DND-41 (cell line): ENCODE measurements around the gene PPP6R1.

ENCODE experiments used
- ATAC-seq: fragments of 200-7000 bp; cut with Tn5 transposase; 3 replicates; pipeline ENCODE4 v1.9.1; 2021; ENCODE audit warnings: low read depth; ENCODE audit not compliant: insufficient read depth
- DNase-seq: peaks from one replicate; pipeline ENCODE4 v3.0.0-alpha.2; 2020
- H2AFZ ChIP-seq: 2 replicates; pipeline ENCODE4 v1.6.0; 2012; ENCODE audit warnings: low read depth, low read length
- H3K27ac ChIP-seq: 2 replicates; pipeline ENCODE4 v1.5.1; 2012; ENCODE audit warnings: low read length, inconsistent platforms
- H3K27me3 ChIP-seq: fragments of 200-600 bp; sonication (generic); 2 replicates; pipeline ENCODE4 v1.6.0; 2012; ENCODE audit warnings: low read length, mild to moderate bottlenecking, inconsistent platforms; ENCODE audit not compliant: insufficient read depth, poor library complexity
- H3K36me3 ChIP-seq: 2 replicates; pipeline ENCODE4 v1.5.1; 2012; ENCODE audit warnings: low read length, inconsistent platforms; ENCODE audit not compliant: insufficient read depth
- H3K4me1 ChIP-seq: 2 replicates; pipeline ENCODE4 v1.5.1; 2012; ENCODE audit warnings: mild to moderate bottlenecking, low read length; ENCODE audit not compliant: insufficient read depth
- H3K4me2 ChIP-seq: 2 replicates; pipeline ENCODE4 v1.6.0; 2012; ENCODE audit warnings: mild to moderate bottlenecking, moderate library complexity, low read length, inconsistent platforms; ENCODE audit not compliant: insufficient read depth
- H3K4me3 ChIP-seq, 2 experiments: fragments of 200-600 bp in 1 of 2; shearing (Covaris generic) in 1 of 2; 2 replicates each; pipeline ENCODE4 v1.5.1; 2012 to 2016; ENCODE audit warnings: inconsistent platforms in 2 of 2, low read length in 2 of 2, mild to moderate bottlenecking in 2 of 2, low read depth in 1 of 2, moderate library complexity in 1 of 2
- H3K79me2 ChIP-seq: 2 replicates; pipeline ENCODE4 v1.6.0; 2012; ENCODE audit warnings: low read length, inconsistent platforms; ENCODE audit not compliant: insufficient read depth
- H3K9ac ChIP-seq: 2 replicates; pipeline ENCODE4 v1.6.0; 2012; ENCODE audit warnings: low read depth, mild to moderate bottlenecking, inconsistent platforms, low read length, moderate library complexity
- H3K9me3 ChIP-seq: 2 replicates; pipeline ENCODE4 v1.5.1; 2012; ENCODE audit warnings: low read length, moderate library complexity, mild to moderate bottlenecking, inconsistent platforms; ENCODE audit not compliant: insufficient read depth, severe bottlenecking
- H4K20me1 ChIP-seq: 2 replicates; pipeline ENCODE4 v1.6.0; 2012; ENCODE audit warnings: low read length; ENCODE audit not compliant: insufficient read depth
- EZH2 ChIP-seq: IDR thresholded peaks from 3 replicates; pipeline ENCODE4 v1.6.1; 2012; ENCODE audit warnings: borderline replicate concordance, low read depth, mild to moderate bottlenecking, moderate library complexity, low read length, inconsistent platforms; ENCODE audit not compliant: severe bottlenecking
- TF ChIP-seq, protein P1 (sequence below): IDR thresholded peaks from 2 replicates; pipeline ENCODE4 v1.5.1; 2012; ENCODE audit warnings: borderline replicate concordance, low read length, moderate library complexity, mild to moderate bottlenecking; ENCODE audit not compliant: poor library complexity, severe bottlenecking; ENCODE audit errors: extremely low read depth

Gene PPP6R1

DNA sequence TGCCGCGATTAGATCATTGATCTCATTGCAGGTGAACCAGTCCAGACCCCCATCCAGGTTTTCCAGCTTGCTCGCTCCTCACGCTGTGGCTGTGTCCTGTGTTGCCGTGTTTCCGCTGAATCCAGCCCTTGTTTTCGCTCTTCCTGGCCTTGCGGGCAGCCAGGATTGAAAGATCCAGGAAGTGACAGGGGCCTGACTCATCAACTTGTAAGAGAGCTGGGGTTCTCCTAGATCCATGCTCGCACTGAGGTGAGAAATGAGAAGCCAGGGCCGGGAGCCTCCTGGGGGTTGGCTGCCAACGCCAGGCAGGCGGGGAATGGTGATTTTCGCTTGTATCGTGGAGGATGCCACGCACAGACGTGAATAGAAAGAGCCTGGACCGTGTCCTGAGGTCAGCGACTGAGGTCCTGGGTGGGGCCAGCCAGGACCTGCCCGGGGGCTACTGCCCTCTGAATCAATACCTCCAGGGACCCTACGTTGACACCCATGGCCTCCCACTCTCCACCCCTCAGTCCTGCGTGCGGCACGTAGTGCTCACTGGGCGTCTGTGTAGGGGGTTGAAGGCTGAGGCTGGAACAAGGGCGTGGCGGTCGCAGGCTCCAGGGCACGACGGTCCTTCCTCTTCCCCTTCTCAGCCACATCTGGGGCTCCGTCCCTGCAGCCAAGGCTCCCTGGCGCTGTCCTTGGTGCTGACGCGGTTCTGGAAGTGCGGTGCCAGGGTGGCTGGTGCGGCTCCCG lies 42.2 kb downstream of the PPP6R1 start:
- Histone ChIP-seq H3K27me3 (no peaks in the 10 kb centered on the region), H3K9ac (no peak overlapping the region), H4K20me1 (0 out of 2 replicates have a peak, but pooled peaks cover 8% of the 10 kb centered on the region), H3K4me1 (no peaks in the 10 kb centered on the region), H3K9me3 (peaks cover 5% of the 10 kb centered on the region), H2AFZ (no peak overlapping the region), H3K27ac (no peak overlapping the region), H3K79me2 (no peaks in the 10 kb centered on the region), H3K36me3 (no peaks in the 10 kb centered on the region), H3K4me2 (peak overlapping the region; percentile 16; the same call in 1 of the 2 replicates), H3K4me3 (no peak overlapping the region)
- peak; percentile 73 for DNase-seq
- TF ChIP-seq, protein P1, sequence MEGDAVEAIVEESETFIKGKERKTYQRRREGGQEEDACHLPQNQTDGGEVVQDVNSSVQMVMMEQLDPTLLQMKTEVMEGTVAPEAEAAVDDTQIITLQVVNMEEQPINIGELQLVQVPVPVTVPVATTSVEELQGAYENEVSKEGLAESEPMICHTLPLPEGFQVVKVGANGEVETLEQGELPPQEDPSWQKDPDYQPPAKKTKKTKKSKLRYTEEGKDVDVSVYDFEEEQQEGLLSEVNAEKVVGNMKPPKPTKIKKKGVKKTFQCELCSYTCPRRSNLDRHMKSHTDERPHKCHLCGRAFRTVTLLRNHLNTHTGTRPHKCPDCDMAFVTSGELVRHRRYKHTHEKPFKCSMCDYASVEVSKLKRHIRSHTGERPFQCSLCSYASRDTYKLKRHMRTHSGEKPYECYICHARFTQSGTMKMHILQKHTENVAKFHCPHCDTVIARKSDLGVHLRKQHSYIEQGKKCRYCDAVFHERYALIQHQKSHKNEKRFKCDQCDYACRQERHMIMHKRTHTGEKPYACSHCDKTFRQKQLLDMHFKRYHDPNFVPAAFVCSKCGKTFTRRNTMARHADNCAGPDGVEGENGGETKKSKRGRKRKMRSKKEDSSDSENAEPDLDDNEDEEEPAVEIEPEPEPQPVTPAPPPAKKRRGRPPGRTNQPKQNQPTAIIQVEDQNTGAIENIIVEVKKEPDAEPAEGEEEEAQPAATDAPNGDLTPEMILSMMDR = no peak
- no peak for TF ChIP-seq EZH2
- peak; percentile 85 for ATAC-seq

DNA sequence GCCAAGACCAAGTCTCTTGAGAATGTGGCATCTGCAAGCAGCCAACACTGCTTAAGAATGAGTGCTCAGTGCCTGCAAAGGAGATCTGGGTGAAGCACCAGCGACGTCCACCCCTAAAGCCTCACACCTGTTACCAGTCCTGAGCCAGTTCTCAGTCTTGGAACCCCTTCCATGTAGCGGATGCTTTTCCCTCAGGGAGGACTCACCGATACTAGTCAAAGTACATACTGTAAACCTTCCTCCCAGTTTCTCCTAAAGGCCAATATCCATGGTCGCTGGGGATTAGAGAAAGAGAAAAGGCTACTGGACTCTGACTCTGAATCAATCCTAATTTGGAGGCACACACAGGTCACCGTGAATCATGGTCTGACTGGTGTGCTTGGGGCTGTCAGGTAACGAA lies 45.3 kb downstream of the PPP6R1 start:
- Histone ChIP-seq H3K4me3 (no peak overlapping the region), H3K9ac (no peak overlapping the region), H3K36me3 (no peaks in the 10 kb centered on the region), H2AFZ (no peak overlapping the region), H3K9me3 (peaks cover 5% of the 10 kb centered on the region), H4K20me1 (no peaks in the 10 kb centered on the region), H3K27ac (no peak overlapping the region), H3K27me3 (no peaks in the 10 kb centered on the region), H3K4me1 (no peaks in the 10 kb centered on the region), H3K4me2 (no peak overlapping the region), H3K79me2 (no peaks in the 10 kb centered on the region)
- TF ChIP-seq, protein P1 = no peak
- no peak for TF ChIP-seq EZH2
- no peak for DNase-seq
- no peak for ATAC-seq

DNA sequence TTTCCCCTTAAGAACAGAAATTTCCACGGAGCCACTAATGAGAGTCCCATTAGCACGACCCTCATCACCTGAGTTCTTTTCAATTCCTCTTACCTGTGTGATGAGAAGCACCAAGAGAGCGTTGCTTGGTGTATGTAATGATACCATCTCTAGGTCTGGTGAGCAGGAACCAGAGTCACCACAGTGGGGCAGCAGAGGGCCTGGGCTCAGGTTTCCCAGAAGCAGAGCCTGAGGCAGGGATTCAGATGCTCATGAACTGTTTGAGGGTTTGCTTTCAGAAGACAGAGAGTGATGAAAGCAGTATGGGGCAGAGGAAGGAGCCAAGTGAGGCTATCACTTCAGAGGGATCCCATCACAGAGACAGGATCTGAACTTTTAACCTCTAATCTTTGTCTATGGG lies 46.4 kb downstream of the PPP6R1 start:
- TF ChIP-seq, protein P1 = peak; percentile 55
- no peak for TF ChIP-seq EZH2
- no peaks in the 10 kb centered on the region for H4K20me1 ChIP-seq
- H3K4me3 ChIP-seq = no peak overlapping the region
- no peak overlapping the region for H3K4me2 ChIP-seq
- ATAC-seq (no peak), DNase-seq (peak; percentile 46)
- no peaks in the 10 kb centered on the region for H3K36me3 ChIP-seq
- no peak overlapping the region for H2AFZ ChIP-seq
- H3K4me1 ChIP-seq = no peaks in the 10 kb centered on the region
- H3K27me3 ChIP-seq = no peaks in the 10 kb centered on the region
- H3K79me2 ChIP-seq = no peaks in the 10 kb centered on the region
- H3K27ac ChIP-seq = no peak overlapping the region
- H3K9ac ChIP-seq = no peak overlapping the region
- H3K9me3 ChIP-seq = peaks cover 5% of the 10 kb centered on the region
